OCI-LY1 (cell line): Measurements from ENCODE around the gene ITIH5.

ENCODE experiments used
- H2AFZ ChIP-seq: fragments of 200-600 bp; sonication (generic), shearing (Covaris generic); 2 replicates; pipeline ENCODE4 v1.6.0; 2014; ENCODE audit warnings: antibody characterized with exemption, mild to moderate bottlenecking, low read length
- H3F3A ChIP-seq: fragments of 200-600 bp; sonication (generic), shearing (Covaris generic); 2 replicates; pipeline ENCODE4 v1.6.0; 2014; ENCODE audit warnings: mild to moderate bottlenecking, antibody characterized with exemption, low read length, moderate library complexity; ENCODE audit not compliant: insufficient read depth
- H3K27ac ChIP-seq: fragments of 200-600 bp; sonication (generic); 2 replicates; pipeline ENCODE4 v1.5.1; 2014; ENCODE audit warnings: low read length, mixed run types, mild to moderate bottlenecking, low read depth; ENCODE audit not compliant: poor library complexity, severe bottlenecking
- H3K27me3 ChIP-seq: fragments of 200-600 bp; sonication (generic); 2 replicates; pipeline ENCODE4 v1.6.0; 2014; ENCODE audit warnings: antibody characterized with exemption, mild to moderate bottlenecking, low read length, moderate library complexity; ENCODE audit not compliant: insufficient read depth
- H3K36me3 ChIP-seq: fragments of 200-600 bp; sonication (generic); 2 replicates; pipeline ENCODE4 v1.6.1; 2014; ENCODE audit warnings: mild to moderate bottlenecking, antibody characterized with exemption, low read length, moderate library complexity, mixed read lengths; ENCODE audit not compliant: insufficient read depth
- H3K4me1 ChIP-seq: fragments of 200-600 bp; sonication (generic); 2 replicates; pipeline ENCODE4 v1.5.1; 2014; ENCODE audit warnings: mild to moderate bottlenecking, low read length, moderate library complexity; ENCODE audit not compliant: insufficient read depth, severe bottlenecking
- H3K4me2 ChIP-seq: fragments of 200-600 bp; sonication (generic), shearing (Covaris generic); 2 replicates; pipeline ENCODE4 v1.6.1; 2014; ENCODE audit warnings: low read length
- H3K4me3 ChIP-seq: fragments of 200-600 bp; sonication (generic); 2 replicates; pipeline ENCODE4 v1.5.1; 2014; ENCODE audit warnings: low read length, low read depth, mild to moderate bottlenecking, mixed read lengths; ENCODE audit not compliant: poor library complexity, severe bottlenecking
- H3K79me2 ChIP-seq: fragments of 200-600 bp; shearing (Covaris generic); 2 replicates; pipeline ENCODE4 v1.6.1; 2016; ENCODE audit warnings: mixed run types, low read length, mixed read lengths; ENCODE audit not compliant: insufficient read depth
- H3K9ac ChIP-seq: fragments of 200-600 bp; sonication (generic), shearing (Covaris generic); 2 replicates; pipeline ENCODE4 v1.6.1; 2014; ENCODE audit warnings: mild to moderate bottlenecking, low read length, mixed read lengths
- H3K9me2 ChIP-seq: fragments of 200-600 bp; sonication (generic), shearing (Covaris generic); 2 replicates; pipeline ENCODE4 v1.6.1; 2014; ENCODE audit warnings: low read depth, mild to moderate bottlenecking, low read length, mixed read lengths
- H3K9me3 ChIP-seq: fragments of 200-600 bp; shearing (Covaris generic); 2 replicates; pipeline ENCODE4 v1.6.1; 2014; ENCODE audit warnings: low read length, mixed read lengths
- H4K20me1 ChIP-seq: fragments of 200-600 bp; sonication (generic), shearing (Covaris generic); 2 replicates; pipeline ENCODE4 v1.6.0; 2016; ENCODE audit warnings: mild to moderate bottlenecking, low read length; ENCODE audit not compliant: insufficient read depth
- EZH2 ChIP-seq: fragments of 200-600 bp; sonication (generic), shearing (Covaris generic); IDR thresholded peaks from 2 replicates; pipeline ENCODE4 v1.8.0; 2017; ENCODE audit warnings: borderline replicate concordance, mixed run types, mild to moderate bottlenecking, antibody characterized with exemption, low read length, moderate library complexity, mixed read lengths
- TF ChIP-seq, protein P1 (sequence below): fragments of 200-600 bp; sonication (generic), shearing (Covaris generic); IDR thresholded peaks from 2 replicates; pipeline ENCODE4 v1.5.1; 2017; ENCODE audit warnings: mild to moderate bottlenecking, antibody characterized with exemption, low read length, moderate library complexity, mixed read lengths

The ITIH5 gene

DNA sequence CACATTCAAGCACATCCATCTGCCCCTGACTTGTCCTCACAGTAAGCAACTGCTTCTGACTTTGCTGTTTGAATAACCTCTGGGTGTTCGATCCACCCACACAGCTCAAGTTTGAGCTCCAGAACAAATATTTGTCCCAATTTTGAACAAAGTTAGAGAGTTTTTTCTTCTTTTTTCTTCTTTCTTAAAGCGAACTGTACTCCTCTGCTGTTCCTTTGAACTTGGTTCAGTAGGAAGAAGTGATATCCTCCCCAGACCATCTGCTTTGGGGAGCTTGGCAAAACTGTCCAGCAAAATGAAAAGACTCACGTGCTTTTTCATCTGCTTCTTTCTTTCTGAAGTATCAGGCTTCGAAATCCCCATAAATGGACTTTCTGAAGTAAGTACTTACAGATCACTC lies 36.4 kb upstream of the ITIH5 start, which contains the start of gene ITIH2:
Gene ITIH2, plus strand, starts transcription at position 177 of the 400 bp plus-strand sequence. Its CDS starts 119 bp downstream, at position 296.
- Histone ChIP-seq H3K4me1 (no peaks in the 10 kb centered on the region), H3K4me3 (no peak within 1 kb of the TSS), H3K27ac (no peak within 1 kb of the TSS), H3K4me2 (no peak within 1 kb of the TSS), H3K9me3 (no peaks in the 10 kb centered on the region), H3K27me3 (no peaks in the 10 kb centered on the region), H3F3A (no peaks in the 10 kb centered on the region), H3K9me2 (no peaks in the 10 kb centered on the region), H3K36me3 (no peaks in the 10 kb centered on the region), H3K79me2 (no peaks in the 10 kb centered on the region), H3K9ac (no peak within 1 kb of the TSS), H4K20me1 (no peaks in the 10 kb centered on the region), H2AFZ (no peak within 1 kb of the TSS)
- TF ChIP-seq, protein P1, sequence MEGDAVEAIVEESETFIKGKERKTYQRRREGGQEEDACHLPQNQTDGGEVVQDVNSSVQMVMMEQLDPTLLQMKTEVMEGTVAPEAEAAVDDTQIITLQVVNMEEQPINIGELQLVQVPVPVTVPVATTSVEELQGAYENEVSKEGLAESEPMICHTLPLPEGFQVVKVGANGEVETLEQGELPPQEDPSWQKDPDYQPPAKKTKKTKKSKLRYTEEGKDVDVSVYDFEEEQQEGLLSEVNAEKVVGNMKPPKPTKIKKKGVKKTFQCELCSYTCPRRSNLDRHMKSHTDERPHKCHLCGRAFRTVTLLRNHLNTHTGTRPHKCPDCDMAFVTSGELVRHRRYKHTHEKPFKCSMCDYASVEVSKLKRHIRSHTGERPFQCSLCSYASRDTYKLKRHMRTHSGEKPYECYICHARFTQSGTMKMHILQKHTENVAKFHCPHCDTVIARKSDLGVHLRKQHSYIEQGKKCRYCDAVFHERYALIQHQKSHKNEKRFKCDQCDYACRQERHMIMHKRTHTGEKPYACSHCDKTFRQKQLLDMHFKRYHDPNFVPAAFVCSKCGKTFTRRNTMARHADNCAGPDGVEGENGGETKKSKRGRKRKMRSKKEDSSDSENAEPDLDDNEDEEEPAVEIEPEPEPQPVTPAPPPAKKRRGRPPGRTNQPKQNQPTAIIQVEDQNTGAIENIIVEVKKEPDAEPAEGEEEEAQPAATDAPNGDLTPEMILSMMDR = no peak
- no peak for TF ChIP-seq EZH2

DNA sequence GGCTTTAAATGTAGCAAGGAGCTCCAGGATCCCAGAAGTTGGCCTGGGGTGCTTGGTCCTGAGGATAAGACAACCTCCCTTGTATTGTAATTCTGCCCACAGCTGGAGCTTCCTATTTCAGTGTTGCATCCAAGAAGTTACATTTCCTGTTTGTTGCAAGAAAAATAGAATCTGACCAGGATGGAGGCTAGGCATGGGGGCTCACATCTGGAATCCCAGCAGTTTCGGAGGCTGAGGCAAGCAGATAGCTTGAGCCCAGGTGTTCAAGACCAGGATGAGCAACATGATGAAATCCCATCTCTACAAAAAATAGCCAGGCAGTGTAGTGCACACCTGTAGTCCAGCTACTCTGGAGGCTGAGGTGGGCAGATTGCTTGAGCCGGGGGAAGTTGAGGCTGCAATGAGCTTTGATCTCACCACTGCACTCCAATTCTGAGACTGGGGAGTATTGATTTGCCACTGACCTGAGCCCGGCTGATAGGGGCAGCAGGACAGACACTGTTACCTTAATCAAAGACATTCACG lies 35.6 kb upstream of the ITIH5 start:
- Histone ChIP-seq H3K4me1 (no peaks in the 10 kb centered on the region), H3K27me3 (no peaks in the 10 kb centered on the region), H3F3A (no peaks in the 10 kb centered on the region), H3K79me2 (no peaks in the 10 kb centered on the region), H3K36me3 (no peaks in the 10 kb centered on the region), H3K9me3 (no peaks in the 10 kb centered on the region), H3K4me2 (no peak overlapping the region), H4K20me1 (no peaks in the 10 kb centered on the region), H3K4me3 (no peak overlapping the region), H3K9me2 (no peaks in the 10 kb centered on the region), H2AFZ (no peak overlapping the region), H3K27ac (no peak overlapping the region), H3K9ac (no peak overlapping the region)
- TF ChIP-seq, protein P1 = no peak
- TF ChIP-seq EZH2 = no peak

DNA sequence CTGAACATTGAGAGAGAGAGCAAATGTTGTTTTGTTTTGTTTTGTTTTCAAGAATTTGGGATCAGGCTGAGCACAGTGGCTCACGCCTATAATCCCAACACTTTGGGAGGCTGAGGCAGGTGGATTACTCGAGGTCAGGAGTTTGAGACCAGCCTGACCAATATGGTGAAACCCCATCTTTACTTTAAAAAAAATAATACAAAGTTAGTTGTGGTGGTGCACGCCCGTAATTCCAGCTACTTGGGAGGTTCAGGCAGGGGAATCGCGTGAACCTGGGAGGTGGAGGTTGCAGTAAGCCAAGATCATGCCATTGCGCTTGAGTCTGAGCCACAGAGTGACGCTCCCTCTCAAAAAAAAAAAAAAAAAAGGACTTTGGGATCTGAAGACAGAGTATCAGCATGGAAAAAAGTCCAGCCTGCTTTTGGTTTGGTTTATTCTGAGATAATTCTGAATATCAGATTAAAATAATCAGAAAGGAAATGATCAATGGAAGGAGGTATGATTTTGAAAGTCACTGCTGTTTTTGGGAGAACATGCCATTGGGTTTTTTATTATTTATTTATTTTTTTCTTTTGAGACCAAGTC lies 34.5 kb upstream of the ITIH5 start:
- Histone ChIP-seq H4K20me1 (no peaks in the 10 kb centered on the region), H3K4me3 (no peak overlapping the region), H3K36me3 (no peaks in the 10 kb centered on the region), H3K79me2 (no peaks in the 10 kb centered on the region), H3K9me3 (no peaks in the 10 kb centered on the region), H3K9ac (no peak overlapping the region), H2AFZ (no peak overlapping the region), H3K4me1 (no peaks in the 10 kb centered on the region), H3K27ac (no peak overlapping the region), H3K27me3 (no peaks in the 10 kb centered on the region), H3K9me2 (no peaks in the 10 kb centered on the region), H3F3A (no peaks in the 10 kb centered on the region), H3K4me2 (no peak overlapping the region)
- TF ChIP-seq, protein P1 = no peak
- TF ChIP-seq EZH2 = no peak
